HTR-8/SVneo (cell line): ENCODE data around the gene RBMS3.

Experiments
- DNase-seq: peaks from one replicate; pipeline ENCODE4 v3.0.0; 2011; ENCODE audit warnings: low spot score, mixed read lengths; ENCODE audit not compliant: insufficient read length
- FAIRE-seq: peaks from 2 replicates; lab custom pipeline; 2011; peaks lifted over from hg19 to GRCh38; lab: Jason Lieb, UNC

Gene RBMS3

DNA sequence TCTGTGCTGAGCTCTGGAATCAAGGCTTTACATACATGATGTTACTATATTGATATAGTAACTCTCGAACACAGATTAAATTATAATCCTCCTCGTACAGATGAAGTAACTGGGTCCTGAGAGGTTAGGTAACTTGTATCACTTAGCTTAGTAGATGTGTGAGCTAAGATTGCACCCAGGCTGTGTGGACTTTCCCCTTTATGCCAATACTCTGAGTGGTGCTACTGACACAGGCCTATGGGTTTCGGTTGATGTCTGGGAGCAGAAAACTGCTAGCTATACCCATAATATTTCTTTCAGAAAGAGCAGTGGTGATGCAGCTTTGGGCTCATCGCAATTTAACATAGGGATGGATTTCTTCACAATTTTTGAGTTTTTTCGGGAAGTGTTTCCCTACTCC, 259.7 kb downstream of the RBMS3 start:
- no peak for FAIRE-seq

DNA sequence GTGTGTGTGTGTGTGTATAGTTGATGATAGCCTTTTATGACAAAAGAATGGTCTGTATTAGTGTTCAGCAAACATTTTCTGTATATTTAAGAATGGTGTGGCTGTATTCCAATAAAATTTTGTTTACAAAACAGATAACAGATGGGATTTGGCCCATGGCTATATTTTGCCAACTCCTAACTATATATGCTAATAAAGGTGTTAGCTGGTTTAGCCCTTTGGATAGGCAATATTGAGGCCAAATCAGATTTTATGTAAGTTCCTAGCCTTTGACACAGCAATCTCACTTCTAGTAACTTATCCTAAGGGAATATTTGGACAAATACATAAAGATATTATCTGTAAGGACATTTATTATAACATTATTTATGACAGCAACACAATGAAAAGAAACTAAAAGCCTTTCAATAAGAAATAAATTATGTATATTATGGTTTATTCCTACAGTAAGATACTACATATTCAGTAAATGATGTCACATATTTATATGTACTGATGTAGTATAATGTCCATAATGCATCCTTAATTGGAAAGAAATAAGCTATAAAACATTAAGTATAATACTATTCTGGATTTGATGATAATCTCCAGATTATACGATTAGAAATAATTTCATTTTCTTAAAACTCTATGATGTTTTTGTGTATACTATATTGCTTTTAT, 264.0 kb downstream of the RBMS3 start:
- DNase-seq (no peak), FAIRE-seq (no peak)

More for the DNA sequence above, 259.7 kb downstream of the RBMS3 start:
- DNase-seq: no peak

DNA sequence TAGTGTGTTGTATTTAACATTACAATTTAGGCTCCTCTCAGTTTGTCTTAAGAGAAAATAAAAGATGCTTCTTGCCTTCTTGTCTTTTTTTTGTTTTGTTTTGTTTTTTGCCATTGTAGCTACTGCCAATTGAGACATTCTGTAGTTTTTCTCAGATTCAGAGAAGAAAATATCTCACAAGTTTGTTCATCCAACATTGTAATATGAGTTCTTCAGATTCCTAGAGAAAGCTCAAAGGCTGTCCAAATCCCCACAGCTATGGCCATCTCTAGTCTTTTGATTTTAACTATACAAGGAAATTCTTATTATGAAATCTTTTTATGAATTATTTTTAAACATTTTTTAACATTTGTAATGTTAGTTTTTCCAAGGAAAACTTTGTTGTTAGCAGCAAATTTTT, 264.7 kb downstream of the RBMS3 start:
- FAIRE-seq (no peak), DNase-seq (no peak)

DNA sequence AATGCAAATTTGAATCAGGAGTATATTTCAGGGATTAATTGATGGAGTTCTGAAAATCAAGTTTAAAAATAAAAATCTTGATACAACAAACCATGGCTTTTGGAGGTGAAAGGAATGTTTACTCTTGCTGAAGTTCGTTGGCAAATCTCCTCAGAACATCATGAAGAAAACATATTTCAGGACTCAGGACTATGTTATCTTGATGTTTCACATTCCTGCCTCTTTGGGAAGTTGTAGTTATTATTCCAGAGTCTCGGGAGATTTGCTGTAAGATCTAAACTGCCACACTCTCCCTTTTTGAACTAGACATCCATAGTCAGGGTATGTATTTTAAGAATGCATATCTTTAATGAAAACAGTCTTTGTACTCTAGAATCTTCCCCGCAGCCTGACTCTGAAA, 271.2 kb downstream of the RBMS3 start:
- DNase-seq (no peak), FAIRE-seq (no peak)

DNA sequence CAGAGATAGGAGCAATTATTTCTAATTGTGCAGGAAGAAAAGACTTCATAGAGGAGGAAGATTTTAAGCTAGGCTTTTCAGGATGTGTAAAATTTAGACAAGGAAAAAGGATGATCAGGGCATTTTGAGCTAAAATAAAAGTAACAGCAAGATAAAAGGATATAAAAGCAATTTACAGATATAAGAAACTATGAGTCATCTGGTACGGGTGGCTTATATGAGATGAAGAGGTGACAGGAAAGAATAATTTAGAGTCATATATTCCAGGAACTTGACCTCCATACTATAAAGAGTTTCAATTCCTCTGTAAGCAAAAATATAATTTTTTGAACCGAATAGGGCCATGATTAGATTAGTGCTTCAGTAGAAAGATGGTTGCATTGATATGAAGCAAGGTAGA, 273.7 kb downstream of the RBMS3 start:
- DNase-seq (no peak), FAIRE-seq (no peak)

DNA sequence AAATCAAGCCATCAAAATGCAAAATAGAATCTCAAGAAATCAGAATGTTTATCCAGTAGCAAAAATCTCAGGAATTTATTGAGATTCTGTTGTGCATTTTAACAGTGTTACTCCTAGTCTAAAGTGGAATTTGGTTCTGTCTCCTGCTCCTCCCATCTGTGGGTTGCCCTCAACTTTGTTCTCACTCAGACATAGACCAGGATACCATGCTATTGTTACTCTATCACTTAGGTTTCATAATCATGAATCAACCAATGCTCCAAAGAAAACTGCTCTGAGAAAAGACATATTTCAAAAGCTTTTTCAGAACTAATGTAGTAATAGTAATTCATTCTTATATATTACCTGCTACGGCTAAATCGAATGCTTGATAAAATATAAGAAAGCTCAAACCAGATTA, 274.7 kb downstream of the RBMS3 start:
- DNase-seq (no peak), FAIRE-seq (no peak)

DNA sequence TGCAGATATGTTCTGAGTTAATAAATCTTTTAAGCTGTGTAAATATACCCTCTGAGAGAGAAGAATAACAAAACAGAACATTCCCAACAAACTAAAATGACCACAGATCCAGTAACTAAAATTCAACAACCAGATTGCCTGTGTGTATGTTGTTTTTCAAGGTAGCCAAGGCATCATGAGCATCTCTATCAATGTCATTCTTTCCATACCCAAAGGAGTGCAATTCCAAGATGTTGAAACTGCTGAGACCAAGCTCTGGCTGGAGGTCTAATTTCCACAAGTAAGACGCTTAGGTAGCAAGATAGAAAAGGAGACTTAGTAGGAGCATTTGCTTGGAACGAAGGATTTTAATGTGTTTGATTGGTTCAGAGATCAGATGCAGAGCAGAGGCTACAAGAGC, 276.3 kb downstream of the RBMS3 start:
- DNase-seq (no peak), FAIRE-seq (no peak)

DNA sequence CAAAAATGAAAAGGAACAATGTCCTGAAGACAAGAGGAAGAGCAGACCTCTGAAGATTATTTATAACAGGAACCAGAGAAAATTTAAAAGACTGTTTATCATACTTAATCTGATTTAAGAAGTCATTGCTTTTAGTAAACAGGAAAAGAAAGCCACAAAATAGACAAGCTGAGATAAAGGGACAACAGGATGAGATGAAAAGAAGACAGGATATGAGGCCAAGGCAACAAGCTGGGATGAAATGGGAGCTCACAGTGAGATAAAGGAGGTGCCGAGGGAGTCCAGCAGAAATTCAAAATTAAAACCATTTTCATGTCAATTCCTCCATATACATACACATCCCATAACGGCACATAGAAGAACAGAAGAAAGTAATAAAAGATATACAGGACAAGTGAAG, 277.0 kb downstream of the RBMS3 start:
- no peak for FAIRE-seq
- no peak for DNase-seq

DNA sequence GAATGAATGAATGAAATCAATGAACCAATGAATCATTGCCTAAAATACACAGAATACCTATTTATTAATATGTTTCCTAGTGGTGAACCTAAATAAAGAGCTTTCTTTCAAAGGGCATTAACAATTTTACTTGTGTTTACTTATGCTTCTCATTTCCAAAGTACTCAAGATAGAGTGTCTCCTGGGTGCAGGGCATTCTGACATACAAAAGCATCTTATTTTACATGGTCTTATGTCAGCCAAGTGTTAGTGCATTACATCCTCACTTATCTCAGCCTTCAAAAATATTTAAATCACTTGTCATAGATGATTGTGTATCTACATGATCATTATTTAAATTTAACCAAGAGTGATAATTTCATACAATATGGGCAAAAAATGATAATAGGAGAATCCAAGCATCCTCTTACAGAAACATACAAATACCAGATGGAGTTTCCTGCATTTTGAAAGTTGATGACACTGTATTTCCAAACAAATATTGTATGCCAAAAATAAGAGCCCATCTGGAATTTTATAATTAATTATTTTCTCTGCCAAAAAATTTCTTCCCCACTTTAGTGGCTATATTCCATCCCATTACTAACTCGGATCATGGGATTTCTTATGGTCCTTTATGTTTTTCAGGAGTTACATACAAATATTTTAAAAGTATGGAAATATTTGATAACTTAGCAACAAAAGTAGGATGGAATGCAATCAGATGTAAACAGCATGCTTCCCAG, 279.0 kb downstream of the RBMS3 start:
- FAIRE-seq (no peak), DNase-seq (no peak)

DNA sequence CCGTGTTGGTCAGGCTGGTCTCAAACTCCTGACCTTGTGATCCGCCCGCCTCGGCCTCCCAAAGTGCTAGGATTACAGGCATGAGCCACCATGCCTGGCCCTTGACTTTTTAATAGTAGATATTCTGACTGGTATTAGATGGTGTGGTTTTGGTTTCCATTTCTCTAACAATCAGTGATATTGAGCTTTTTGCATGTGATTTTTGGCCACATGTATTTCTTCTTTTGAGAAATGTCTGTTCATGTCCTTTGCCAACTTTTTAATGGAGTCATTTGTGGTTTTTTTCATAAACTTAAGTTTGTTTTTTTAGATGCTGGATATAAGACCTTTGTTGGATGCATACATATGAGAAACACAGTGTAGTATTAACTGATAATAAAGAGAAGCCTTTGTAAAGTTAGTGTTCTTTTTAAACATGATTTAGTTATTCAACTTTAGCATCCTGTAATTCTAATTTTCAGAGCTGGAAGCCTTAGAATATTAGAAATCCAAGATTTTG, 280.8 kb downstream of the RBMS3 start:
- DNase-seq: no peak
- no peak for FAIRE-seq

DNA sequence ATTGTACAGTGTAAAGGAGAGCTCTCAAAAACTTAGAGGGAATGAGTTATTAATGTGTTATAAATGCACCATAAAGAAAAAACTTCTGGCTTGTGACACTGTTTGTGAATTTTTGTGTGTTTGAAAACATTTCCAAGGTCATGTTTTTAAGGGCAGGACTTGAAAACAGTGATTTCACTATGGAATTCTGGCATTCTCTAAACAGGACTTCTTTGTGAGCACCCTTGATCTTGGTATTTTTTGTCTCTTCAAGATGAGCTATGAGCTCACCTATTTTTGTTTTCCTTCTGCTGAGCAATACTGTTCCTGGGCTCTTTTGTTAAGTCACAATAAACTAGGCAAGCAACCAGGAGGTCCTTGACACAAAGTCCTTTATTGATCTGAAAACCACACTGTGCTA, 284.4 kb downstream of the RBMS3 start:
- FAIRE-seq (no peak), DNase-seq (no peak)

DNA sequence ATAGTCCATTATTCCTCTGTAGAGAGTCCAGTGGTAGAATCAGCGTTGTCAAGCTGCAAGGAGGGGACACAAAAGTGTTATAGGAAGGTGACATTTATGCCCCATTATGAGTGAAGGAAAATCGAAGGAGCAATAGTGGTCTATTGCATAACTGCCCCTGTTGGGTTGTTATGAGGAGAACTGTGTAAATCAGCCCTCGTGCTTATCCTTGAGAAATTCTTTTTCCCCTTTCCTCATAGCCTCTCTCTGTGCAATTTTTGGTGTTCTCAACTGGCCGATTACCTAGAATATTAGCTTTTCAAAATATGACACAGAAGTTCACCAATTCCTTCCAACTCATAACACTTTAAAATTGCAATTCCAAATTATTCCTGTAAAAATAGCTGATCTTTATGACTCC, 286.6 kb downstream of the RBMS3 start:
- DNase-seq (no peak), FAIRE-seq (no peak)

DNA sequence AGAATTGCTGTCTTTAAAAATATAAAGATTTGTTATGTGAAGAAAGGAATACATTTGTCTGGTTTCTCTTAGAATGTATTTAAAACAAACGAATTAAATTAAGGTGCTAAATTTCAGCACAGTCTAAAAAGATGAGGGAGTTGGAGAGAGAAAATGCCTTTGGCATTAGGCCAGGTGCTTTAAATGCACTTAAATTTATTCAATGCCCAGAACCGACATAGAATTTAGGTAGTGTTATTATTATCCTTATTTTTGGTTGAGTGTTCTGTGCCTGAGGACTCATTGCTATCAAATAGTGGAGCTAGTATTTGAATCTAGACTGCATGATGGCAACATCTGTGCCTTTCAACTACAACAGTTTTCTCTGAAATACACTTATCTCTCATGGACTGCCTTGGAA, 287.5 kb downstream of the RBMS3 start:
- no peak for FAIRE-seq
- DNase-seq: no peak

DNA sequence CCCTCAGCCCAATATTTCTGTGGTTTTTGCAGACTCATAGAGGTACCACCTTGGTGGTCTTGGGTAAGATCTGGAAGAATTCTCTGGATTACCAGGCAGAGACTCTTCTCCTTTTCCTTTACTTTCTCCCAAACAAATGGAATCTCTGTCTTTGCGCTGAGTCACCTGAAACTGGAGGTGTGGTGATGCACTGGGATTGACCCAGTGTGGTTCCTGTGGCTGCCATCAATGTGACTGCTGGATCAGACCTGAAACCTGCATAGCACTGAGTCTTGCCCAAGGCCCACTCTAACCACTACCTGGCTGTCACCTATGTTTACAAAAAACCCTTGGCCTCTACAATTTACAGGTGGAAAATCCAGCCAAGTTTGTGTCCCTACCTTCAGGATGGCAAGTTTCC, 295.3 kb downstream of the RBMS3 start:
- FAIRE-seq (no peak), DNase-seq (no peak)

DNA sequence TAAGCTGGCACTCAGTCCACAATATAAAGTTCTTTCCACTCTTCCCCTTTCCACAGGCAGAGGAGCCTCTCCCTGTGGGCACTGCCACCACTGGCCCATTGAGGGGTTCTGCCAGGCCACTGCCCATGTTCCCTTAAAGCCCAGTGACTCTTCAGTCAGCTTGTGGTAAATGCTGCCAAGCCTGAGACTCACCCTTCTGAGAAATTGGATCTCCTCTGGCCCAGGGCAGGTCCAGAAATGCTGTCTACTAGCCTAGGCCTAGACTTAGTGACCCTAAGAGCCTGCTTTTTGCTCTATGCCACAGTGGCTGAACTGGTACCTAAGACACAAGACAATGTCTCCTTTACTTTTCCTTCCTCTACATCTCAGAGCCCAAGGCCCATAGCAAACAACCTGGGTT, 295.8 kb downstream of the RBMS3 start:
- no peak for FAIRE-seq
- no peak for DNase-seq

DNA sequence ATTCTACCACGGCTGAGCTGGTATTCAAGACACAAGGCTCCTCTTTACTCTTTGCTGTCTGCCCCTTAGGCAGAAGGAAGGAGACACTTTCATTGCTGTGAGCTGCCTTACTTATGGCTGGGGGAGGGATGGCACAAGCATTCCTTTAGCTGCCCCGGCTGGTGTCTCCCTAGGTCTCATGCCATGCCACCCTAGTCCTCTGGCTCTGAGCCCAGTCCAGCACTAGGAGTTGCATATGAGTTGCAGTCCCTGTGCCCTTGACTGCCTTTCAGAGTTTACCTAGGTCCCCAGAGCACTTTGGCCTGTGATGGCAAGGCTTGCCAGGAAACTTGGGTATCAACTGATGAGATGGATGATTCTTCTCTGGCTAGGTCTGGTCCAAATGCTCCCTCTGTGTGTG, 296.4 kb downstream of the RBMS3 start:
- DNase-seq: no peak
- FAIRE-seq: no peak

DNA sequence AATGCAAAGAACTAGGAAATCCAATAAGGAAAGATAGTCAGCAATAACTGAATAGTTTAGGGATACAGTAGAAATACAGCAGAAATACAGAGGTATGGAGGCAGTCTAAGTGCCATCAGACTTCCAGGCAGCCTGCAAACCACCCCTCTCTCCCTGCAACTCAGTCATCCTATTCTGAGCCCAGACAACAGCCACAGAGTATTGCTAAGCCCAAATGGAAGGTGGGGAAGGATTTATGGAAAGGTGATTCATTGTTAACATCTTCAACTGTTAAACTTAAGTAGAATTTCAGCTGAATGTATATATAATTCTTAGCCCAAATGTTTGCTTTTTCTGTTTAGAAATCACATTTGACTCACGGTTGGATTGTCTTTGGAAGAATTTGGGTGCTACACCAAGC, 300.4 kb downstream of the RBMS3 start:
- DNase-seq (no peak), FAIRE-seq (peak; percentile 44)

DNA sequence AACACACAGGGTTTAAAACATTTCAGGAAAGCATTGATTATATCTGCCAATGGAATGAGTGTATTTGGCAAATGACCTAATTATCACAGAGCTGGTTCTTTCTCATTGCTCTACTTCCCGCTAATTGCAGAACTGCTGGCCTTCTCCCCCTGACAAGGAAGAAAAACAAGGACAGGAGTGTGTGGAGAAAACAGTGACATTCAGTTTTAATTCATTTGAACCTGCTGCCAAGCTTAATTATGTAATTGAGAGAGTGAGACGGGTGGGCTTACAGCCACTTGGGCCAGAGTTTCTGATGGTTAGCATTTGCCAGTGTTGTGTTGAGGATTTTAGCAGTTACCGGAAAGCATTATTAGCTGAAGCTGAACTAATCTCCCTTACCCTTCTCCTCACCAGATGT, 301.4 kb downstream of the RBMS3 start:
- FAIRE-seq (no peak), DNase-seq (no peak)

DNA sequence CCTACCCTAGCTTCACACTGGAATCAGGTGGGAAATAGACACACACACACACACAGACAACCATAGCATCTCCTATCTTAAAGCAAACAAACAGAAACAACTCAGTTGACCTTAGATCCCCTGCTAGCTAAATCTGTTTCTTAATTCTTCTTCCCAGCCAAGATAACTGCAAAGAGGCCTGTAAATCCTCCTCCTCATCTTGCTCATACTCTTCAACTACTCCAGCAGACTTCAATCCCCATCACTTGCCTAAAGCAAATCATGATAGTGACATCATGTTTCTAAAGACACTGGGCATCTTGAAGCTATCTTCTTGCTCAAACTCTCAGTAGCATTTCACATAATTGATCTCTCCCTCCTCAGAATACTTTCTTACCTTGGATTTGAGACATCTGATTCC, 303.0 kb downstream of the RBMS3 start:
- FAIRE-seq (no peak), DNase-seq (no peak)

DNA sequence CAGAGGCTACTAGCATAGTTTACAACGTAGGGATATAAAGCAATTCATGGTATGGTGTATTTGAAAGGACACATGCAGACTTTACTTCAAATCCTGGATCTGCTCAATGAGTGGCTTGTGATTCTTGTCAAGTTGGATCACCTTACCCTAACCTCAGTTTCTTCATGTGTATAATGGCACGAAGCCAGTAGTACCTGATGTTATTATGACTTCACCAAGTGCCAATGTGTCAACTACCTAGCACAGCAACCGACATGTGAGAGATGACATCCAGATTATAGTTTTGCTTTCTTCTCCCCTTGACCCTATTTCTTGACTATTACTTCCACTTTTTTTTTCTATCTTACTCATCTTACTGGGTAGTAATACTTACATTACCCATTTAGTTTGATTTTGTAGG, 304.5 kb downstream of the RBMS3 start:
- no peak for FAIRE-seq
- DNase-seq: no peak

DNA sequence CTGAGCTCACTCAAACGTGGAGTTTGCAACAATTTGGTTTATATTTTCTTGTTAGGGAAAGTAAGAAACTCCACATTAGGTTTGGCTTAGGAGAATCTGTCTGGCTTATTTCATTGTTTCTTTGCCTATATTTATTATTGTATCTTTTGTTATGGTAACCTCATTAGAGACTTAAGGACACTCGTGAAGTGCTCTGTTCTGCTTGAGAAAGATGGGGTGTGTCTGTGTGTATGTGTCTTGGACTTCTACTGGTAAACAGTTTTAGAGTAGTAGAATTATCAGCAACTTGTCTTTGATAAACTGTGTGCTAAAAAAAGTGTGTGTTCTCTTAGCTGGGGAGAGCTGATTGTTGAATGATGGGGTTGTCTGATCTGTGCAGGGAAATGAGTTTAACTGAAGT, 306.5 kb downstream of the RBMS3 start:
- DNase-seq (no peak), FAIRE-seq (no peak)

DNA sequence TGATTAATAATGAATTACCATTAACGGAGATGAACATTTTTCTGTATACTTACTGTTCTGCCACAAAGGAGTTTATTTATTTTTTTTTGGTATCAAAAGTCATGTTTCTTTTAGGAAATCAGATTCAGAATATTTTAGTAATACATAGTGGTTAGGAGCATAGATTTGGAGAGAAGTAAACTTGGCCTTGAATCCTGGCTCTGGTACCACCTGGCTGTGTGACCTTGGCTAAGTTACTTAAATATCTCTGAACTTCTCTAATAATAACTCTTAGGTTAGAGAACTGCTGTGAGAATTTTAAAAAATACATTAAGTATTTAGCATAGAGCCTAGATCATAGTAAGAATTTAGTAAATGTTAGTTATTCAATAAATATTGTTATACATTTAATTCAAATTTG, 309.1 kb downstream of the RBMS3 start:
- FAIRE-seq (no peak), DNase-seq (no peak)
